HG03064 (cell line): Measurements from ENCODE around the gene ULBP3.
"Not testable (repeated sequence)": the region's sequence is repeated elsewhere in the genome, so short reads cannot be mapped to it uniquely, and the experiment has no call there.

Experiments used
- ATAC-seq: cut with Tn5 transposase; IDR thresholded peaks from one replicate; pipeline ENCODE4 v1.9.1; 2021; ENCODE audit warnings: low read depth; ENCODE audit not compliant: unreplicated experiment

ULBP3 gene

DNA sequence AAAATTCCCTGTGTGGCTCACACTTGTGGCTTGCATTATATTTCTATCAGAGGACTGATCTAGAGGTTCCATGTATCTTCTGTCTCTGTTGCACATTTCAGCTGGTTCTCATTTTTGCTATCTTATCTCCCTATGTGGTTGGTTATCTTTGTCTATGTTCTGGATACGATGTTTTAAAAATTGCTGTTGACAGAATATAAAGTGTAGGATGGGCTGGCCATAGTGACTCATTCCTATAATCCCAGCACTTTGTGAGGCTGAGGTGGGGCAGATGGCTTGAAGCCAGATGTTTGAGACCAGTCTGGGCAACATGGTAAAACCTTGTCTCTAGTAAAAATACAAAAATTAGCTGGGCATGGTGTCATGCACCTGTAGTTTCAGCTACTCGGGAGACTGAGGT, 9.9 kb upstream of the ULBP3 start:
- no peak for ATAC-seq

DNA sequence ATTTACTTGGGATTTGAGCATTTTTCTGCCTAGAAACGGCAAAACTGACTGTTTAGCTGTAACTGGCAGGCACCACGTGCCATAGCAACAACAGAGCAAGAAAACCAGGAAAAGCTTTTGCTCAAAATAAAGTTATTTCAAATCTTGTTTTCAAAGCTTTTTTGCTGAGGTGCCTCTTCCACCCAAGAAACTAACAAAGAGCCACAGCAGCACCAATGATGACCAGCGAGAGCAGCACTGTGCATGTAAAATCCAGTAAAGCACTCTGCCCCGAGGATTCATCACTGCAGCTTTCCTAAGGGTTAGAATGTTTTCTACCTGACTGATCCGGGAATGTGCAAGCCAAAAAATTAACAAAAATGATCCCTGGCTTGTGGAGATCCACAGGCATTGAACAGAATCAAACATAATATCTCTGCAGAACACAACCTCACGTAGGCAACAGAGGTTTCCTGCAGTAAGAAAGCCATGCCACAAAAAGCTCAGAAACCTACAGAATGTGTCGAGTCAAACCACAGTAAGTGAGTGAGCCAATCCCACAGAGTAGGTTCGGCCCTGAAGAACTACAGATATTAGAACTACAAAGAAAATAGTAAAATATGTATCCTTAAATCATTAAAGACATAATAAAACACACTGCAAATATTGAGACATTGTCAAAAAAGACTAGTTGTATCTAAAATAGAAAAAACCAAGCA, 7.4 kb upstream of the ULBP3 start:
- no peak for ATAC-seq

DNA sequence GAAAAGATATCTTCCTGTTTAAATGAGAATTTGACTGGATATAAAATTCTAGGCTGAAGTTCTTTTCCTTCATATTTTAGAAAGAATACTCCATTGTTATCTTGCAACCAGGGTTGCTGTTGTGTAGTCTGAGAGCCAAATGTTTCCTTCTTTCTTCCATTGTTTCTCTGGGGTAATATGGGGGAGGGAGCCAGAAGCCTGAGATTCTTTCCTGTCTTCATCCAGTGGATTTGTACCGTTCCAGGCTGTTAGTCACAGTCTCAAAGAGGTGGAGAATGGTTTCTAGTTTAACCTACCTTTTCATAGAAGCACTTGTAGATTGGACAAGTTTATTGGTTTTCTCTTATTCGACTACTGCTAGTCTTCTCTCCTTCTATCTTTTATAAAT, 6.1 kb upstream of the ULBP3 start:
- no peak for ATAC-seq

DNA sequence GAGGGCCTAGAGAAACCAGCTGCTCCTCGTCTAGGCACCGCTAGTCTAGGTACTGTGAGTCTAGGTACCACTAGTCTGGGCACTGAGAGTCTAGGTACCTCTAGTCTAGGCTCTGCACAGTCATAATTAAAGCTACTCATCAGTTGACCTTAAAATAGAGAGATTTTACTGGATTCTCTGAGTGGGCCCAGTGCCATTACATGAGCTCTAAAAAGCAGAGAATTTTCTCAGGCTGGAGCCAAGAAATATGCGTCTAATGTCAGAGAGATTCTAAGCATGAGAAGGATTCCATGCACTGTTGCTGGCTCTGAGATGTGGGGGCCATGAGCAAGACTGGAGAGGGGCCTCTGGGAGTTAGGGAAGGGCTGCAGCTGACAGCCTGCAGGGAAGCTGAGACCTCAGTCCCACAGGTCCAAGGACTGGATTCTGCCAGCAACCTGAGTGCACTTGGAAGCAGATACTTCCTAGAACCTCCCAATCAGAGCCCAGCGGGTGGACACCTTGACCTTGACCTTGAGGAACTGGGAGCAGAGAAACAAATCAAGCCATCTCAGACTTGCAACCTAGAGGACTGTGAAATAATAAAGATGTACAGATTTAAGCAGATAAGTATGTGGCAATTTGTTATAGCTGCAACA, 5.6 kb upstream of the ULBP3 start:
- not testable (repeated sequence) for ATAC-seq

DNA sequence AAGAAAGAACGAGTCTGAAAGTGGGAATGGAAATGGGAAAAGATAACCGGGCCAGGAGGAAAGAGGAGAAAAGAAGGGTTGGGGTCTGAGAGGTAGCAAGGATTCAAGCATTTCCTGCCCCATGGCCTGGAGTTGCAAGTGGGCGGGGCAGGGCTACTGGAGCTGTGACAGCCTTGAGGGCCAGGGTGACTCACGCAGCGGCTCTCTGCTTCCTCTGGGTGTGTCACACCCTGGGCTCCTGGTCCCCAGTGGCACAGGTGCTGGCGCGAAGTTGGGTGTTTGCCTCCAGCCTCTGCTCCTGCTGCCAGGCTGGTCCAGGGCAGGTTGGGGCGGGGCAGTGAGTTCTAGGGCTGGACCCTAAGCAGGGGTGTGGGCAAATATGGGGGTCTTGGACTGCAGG, 3.3 kb upstream of the ULBP3 start:
- no peak for ATAC-seq

DNA sequence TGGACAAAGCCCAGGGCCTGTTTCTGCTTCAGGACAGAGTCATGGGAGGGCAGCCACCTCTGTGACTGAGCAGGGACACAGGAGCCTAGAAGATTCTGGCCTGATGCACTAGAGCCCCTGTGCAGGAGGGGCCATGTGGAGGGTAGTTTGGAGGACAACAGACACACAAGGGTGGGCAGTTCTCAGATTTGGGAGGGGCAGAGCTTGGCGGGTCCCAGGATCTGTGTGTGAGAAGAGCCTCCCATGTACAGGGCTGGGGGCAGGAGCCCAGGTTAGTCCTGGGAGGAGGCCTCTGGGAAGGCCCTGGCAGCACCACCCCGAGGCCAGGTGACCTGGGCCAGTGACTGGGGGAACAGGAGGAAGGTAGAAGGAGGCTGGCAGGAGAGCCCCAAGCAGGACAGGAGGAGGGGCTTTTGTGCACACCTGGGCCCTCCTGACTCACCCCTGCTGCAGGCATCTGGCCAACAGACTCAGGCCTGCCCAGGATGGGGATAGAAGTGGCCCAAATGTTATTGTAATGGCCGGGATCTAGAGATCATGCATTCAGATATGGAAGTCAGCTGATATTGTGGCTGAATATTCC, 1.4 kb upstream of the ULBP3 start:
- ATAC-seq, result no peak

DNA sequence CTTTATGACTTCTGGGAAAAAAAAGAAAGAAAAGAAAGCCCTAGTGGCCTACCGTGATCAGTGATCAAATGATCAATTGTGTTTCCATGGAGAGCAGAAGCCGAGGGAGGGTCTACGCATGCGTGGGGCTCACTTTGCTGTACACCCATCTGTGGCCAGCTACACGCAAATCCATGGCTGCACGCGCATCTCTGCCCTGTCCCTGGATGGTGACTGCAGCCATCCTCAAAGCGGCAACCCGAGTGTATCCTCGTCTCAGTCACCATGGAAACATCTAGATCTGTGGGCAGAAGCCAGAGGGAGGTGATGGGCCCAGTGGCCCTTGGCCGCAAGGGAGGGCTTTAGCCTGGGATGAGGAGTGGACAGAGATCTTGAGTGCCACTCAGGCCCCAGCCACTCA, 785 bp upstream of the ULBP3 start:
- ATAC-seq, result no peak

DNA sequence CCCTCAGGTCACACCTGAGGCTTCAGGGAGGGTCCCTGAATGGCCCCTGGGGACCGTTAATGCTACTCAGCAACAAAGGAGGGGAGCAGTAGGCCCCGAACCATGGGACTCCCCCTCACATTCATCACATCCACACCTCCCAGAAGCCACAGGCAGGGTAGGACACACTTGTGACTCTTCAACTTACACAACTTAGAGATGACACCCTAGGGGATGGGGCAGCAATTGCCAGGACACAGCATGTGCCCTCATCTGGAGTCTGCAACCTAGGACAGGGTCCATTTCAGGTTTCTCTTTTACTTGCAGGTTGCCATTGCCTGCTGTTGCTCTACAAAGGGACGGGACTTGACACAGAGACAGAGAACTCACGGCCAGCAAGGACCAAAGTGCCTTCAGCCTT, 770 bp downstream of the ULBP3 start:
- no peak for ATAC-seq

DNA sequence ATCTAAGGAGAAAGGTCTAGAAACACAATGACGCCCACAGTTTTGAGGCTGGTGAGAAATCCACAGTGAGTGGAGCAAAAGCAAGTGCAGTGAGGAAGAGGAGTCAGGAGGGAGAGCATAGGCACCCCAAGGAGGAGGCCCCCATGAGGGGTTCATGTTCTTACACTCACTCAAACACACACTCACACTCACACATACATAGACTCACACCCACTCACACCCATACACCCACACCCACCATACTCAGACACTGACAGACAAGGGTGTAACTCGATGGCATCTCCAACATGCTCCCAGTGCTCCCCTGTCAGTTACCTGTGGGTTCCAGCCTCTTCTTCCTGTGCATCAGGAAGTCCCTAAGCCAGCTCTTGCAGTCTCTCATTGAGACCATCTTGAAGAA, 3.8 kb downstream of the ULBP3 start:
- no peak for ATAC-seq

DNA sequence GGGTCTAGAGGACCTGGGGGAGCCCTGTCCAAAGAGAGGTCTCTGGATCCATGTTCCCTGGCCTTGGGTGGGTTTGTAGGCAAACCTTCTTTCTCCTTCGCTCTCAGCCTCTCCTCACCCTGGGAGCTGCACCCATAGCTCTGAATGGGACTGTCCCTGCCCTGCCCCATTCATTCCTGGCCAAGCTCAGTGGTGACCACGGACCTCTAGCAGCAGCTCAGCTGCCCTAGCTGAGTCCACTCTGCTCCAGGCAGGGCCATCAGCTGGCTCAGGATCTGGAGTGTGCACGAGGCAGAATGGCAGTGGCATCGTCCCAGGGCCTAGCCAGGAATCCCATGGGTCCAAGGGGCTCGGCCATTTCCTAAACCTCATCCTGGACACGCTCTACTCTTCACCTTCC, 5.3 kb downstream of the ULBP3 start:
- no peak for ATAC-seq

DNA sequence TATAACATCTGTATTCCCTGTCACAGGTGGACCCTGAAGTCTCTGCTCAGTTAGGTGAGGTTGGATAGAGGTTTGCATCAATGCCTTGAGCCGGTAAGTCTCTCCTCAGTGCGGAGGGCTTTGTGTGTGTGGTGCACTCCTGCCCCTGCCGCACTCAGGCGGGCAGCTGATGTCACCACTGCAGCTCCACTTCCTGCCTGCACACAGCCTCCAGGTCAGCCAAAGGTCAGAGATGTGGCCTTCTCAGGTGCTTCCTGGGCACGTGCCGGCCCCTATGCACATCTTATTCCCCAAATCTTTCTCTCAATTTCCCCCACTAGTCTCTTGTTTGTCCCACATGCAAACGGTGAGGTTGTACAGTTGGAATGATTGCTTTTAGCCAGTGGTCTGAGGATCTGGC, 8.9 kb downstream of the ULBP3 start:
- not testable (repeated sequence) for ATAC-seq

DNA sequence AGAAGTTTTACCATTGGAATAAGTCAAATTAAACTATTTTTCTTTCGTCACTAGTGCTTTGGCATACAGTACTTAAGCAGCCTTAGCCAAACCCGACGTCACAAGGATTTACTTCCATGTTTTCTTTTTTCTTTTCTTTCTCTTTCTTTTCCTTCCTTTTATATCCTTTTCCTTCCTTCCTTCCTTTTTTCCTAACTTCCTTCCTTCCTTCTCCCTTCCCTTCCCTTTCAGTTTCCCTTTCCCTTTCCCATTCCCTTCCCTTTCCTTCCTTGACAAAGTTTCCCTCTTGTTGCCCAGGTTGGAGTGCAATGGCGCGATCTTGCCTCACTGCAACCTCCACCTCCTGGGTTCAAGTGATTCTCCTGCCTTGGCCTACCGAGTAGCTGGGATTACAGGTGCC, 9.9 kb downstream of the ULBP3 start:
- ATAC-seq, result no peak

DNA sequence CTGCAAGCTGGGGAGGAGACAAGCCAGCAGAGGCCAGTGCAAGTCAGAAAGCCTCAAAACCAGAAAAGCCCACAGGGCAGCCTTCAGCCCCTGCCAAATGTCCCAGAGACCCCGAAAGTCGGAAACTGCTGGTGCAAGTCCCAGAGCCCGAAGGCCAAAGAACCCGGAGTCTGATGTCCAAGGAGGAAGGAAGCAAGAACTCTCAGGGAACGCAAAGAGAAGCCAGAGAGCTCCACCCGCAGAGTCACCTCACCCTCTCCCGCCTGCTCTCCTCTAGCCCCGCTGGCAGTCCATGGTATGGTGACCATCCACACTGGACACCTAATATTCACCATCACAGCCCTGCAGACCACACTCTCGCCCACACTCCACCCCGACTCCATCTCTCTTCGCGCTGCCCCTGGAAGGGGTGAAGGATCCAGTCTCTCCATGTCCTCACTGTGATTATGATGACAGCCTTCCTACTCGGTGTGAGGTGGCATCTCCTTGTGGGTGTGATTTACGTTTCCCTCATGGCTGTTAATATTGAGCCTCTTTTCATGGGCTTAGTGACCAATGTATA, 10.6 kb downstream of the ULBP3 start:
- ATAC-seq, result no peak

DNA sequence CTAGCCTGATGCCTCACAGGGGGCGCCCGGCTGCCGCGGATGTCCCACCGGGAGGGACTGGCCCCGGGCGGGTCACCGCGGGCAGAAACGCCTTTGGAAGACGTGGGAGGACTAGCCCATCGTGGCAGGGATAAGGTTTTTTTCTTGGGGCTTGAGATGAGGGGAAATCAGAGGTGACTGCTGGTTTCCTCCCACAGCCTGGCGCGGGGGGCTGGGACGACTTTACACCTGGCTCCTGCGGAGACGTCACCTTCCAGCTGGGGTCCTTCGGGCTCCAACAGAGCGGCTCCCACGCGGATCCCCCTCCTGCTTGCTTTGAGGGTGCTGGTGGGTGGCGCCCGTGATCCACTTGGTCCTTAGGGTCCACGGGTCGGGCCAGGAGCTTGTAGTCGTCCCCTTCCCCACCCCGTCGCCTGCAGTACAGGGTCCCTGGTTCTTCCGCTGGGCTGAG, 11.4 kb downstream of the ULBP3 start:
- ATAC-seq, result no peak

DNA sequence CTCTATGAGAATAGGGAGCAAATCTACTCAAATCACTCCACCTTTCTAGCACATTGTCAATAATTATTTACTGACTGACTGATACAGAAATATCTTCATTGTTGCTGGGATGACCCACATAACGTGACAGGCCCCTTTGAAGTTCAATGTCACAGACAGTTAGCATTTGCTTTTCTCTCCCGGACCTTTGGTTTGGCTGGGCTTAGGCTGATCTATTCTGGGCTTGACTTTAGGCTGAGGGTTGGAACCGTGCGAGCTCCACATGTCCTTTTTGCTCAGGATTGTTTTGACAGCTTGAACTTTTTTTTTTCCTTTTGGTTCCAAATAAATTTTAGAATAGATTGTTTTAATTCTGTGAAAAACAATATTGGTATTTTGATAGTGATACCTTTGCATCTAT, 12.0 kb downstream of the ULBP3 start:
- no peak for ATAC-seq

DNA sequence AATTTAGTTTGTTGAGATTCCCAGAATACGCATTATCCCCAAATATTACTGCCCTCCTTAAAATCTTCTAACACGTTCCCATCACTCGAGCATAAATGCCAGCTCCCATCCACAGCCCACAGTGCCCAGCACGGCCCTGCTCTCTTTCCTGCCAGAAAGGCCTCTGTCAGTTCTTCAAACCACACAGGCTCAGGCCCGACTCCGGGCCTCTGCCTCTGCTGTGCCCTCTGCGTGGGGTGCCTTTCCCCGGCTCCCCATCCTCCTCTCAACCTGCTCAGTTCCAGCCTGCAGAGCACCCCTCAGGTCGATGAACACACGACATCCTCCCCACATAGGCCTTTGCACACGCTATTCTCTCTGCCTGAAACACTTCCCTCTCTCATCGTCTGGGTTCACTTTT, 12.8 kb downstream of the ULBP3 start:
- ATAC-seq, result no peak

DNA sequence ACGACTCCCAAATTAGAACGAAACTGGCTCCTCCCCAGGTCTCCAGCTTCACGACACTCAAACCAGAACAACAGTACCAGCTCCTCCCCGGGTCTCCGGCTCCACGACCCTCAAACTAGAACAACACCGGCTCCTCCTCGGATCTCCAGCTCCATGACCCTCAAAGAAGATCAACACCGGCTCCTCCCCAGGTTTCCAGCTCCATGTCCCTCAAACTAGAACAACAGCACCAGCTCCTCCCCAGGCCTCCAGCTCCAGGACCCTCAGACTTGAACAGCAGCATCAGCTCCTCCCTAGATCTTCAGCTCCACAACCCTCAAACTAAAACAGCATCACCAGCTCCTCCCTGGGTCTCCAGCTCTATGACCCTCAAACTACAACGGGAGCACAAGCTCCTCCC, 13.8 kb downstream of the ULBP3 start:
- ATAC-seq, result no peak

DNA sequence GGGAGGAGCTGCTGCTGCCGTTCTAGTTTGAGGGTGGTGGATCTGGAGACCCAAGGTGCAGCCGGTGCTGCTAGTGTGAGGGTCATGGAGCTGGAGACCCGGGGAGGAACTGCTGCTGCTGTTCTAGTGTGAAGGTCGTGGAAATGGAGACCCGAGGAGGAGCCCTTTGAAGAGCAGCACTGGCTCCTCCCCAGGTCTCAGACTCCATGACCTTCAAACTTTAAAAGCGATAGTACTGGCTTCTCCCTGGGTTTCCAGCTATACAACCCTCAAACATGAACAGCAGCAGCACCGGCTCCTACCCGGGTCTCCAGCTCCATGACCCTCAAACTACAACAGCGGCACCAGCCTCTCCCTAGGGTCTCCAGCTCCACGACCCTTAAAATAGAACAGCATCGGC, 15.5 kb downstream of the ULBP3 start:
- ATAC-seq, result no peak

DNA sequence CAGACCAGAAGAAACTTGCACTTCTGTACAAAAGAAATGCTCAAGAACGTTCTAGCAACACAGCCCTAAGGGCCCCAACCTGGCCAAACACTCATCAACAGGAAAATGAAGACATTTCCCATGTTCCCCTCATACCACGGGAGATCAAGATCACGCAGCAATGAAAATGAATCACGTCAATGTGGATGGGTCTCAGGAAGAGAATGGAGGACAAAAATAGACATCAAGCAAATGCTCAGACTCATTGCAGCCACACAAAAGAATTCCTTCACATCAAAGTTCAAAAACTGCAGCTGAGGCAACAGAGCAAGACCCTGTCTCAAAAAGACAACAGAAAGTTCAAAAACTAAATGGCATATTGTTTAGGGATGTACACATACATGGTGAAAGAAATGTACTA, 18.1 kb downstream of the ULBP3 start:
- ATAC-seq, result no peak

DNA sequence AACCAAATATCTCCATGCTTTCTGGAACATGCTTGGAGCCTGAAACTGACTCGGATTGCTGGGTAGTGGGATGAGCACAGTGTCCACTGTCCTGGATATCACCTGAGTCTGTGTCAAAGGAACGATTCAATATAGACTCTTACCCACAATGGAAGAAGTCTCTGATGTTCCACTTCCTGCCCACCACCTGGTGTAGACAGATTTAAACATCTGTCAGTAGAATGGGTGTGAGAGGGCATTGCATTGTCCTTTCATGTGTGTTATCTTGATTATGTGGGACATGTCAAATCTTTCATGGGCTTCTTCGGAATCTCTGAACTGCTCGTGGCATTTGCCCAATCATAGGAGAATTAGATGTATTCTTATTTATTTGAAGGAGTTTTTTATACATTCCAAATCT, 20.8 kb downstream of the ULBP3 start:
- no peak for ATAC-seq

DNA sequence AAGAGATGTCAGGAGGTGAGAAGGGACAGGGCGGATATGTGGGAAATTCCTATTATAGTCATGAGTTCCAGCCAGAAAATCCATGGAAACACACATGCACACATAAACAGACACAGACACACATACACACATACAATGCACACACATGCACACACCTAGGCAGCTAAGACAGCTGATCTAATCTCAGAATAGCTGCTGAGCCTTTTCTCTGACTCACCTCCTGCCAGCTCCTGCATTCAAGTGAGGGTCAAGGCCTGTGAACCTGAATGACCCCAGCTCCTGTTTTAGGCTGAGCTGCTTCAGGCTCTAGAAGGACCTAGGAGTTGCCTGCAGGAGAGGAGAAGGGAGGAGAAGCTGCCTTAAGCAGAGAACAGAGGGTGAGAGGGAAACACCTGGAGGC, 22.0 kb downstream of the ULBP3 start:
- no peak for ATAC-seq

DNA sequence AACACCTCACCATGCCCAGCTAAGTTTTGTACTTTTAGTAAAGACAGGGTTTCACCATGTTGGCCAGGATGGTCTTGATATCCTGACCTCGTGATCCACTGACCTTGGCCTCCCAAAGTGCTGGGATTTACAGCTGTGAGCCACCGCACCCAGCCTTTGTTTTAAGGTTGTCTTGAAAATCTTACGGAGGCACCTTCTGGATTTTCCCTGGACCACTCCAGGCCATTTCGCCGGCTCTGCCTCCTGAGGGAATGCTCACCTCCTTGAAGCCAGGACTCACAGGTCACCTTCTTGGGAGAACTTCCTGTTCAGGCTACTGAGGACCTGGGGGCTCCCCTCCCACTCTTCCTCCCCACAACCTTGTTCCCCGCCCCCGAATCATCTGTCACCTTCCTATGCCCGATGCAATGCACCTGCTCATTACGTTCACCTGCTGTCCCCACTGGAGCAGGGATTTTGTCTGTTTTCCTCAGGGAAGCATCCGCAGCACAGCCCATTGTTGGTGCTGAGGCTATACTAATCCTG, 24.2 kb downstream of the ULBP3 start:
- ATAC-seq, result no peak
